Measurements from ENCODE around the gene NEU4.

DNA sequence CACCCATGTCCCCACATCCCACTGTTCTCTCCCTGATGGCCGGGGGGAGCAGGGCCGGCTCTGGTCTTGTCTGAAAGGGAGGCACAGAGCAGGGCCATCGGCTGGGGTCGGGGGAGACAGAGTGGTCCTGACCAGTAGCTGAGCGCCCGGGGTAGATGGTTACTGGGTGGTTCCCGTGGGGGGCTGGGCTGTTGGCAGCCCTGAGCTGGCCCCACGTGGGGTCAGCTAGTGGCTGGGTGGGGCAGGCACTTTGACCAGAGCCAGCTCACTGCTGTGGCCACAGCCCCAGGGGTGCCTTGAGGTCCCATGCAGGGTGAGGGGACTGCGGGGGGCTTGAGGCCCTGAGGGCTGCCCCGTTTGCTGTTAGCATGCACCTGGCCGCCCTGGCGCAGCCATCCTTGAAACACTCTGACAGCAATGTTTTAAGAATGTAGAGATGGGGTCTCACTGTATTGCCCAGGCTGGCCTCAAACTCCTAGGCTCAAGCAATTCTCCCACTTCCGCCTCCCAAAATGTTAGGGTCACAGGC, 12.3 kb upstream of the NEU4 start:
- TF ChIP-seq, protein P1, sequence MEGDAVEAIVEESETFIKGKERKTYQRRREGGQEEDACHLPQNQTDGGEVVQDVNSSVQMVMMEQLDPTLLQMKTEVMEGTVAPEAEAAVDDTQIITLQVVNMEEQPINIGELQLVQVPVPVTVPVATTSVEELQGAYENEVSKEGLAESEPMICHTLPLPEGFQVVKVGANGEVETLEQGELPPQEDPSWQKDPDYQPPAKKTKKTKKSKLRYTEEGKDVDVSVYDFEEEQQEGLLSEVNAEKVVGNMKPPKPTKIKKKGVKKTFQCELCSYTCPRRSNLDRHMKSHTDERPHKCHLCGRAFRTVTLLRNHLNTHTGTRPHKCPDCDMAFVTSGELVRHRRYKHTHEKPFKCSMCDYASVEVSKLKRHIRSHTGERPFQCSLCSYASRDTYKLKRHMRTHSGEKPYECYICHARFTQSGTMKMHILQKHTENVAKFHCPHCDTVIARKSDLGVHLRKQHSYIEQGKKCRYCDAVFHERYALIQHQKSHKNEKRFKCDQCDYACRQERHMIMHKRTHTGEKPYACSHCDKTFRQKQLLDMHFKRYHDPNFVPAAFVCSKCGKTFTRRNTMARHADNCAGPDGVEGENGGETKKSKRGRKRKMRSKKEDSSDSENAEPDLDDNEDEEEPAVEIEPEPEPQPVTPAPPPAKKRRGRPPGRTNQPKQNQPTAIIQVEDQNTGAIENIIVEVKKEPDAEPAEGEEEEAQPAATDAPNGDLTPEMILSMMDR (IDR thresholded peaks at IDR 0.05; ENCODE audit: insufficient read depth, low read depth, low read length), result no peak
- no peak for TF ChIP-seq EZH2 (IDR thresholded peaks at IDR 0.05; ENCODE audit: insufficient read depth, low read length)

Data from astrocyte (in vitro differentiated cells and primary cell).